ENCODE measurements around the gene PLEK2. TPM values are rescaled to one million over a fixed set of nuclear protein-coding genes. Genes with fewer than 3 reads are reported as not detected.
"Not testable (repeated sequence)": the region's sequence is repeated elsewhere in the genome, so short reads cannot be mapped to it uniquely, and the experiment has no call there.

PLEK2 gene
- total RNA-seq, 1 donor from 2014 or later = not detected

DNA sequence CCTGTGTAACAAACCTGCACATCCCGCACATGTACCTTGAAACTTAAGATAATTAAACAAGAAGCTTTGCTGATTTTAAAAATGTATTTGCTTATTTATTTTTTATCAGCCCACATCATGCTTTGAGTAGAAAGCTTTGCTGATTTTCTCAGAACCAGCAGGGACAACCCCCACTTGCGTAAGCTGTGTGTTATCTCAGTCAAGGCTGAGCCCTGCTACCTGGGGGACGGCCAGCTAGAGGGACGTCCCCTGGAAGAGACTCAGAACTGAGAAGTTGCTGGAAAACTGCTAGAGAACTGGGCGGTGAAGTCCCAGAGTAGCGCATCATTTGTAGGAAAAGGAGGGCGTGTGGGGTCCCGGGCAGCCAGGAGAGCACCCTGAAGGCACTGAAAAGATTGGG lies 4.1 kb upstream of the PLEK2 start:
- H3K9me3 Mint-ChIP-seq = no peaks in the 10 kb centered on the region
- H3K4me3 Mint-ChIP-seq = no peak overlapping the region
- H3K4me1 Mint-ChIP-seq (ENCODE audit: unreplicated experiment) = no peaks in the 10 kb centered on the region
- no peaks in the 10 kb centered on the region for H3K27me3 Mint-ChIP-seq
- TF ChIP-seq, protein P1, sequence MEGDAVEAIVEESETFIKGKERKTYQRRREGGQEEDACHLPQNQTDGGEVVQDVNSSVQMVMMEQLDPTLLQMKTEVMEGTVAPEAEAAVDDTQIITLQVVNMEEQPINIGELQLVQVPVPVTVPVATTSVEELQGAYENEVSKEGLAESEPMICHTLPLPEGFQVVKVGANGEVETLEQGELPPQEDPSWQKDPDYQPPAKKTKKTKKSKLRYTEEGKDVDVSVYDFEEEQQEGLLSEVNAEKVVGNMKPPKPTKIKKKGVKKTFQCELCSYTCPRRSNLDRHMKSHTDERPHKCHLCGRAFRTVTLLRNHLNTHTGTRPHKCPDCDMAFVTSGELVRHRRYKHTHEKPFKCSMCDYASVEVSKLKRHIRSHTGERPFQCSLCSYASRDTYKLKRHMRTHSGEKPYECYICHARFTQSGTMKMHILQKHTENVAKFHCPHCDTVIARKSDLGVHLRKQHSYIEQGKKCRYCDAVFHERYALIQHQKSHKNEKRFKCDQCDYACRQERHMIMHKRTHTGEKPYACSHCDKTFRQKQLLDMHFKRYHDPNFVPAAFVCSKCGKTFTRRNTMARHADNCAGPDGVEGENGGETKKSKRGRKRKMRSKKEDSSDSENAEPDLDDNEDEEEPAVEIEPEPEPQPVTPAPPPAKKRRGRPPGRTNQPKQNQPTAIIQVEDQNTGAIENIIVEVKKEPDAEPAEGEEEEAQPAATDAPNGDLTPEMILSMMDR (conservative IDR thresholded peaks at IDR 0.05) = no peak
- no peak overlapping the region for H3K27ac Mint-ChIP-seq
- no peak for DNase-seq (ENCODE audit: extremely low spot score, unreplicated experiment)
- H3K36me3 Mint-ChIP-seq = no peaks in the 10 kb centered on the region

GRCh38 chr14:67415610-67416009 lies 3.6 kb upstream of the PLEK2 start:
- H3K27me3 Mint-ChIP-seq; H3K9me3 Mint-ChIP-seq; H3K4me1 Mint-ChIP-seq (ENCODE audit: unreplicated experiment); H3K27ac Mint-ChIP-seq; H3K36me3 Mint-ChIP-seq; DNase-seq (ENCODE audit: extremely low spot score, unreplicated experiment); H3K4me3 Mint-ChIP-seq: not testable (repeated sequence)

- no peaks in the 10 kb centered on the region for H3K36me3 Mint-ChIP-seq
- DNase-seq (ENCODE audit: extremely low spot score, unreplicated experiment) = no peak
- H3K27ac Mint-ChIP-seq = no peak overlapping the region
- no peak overlapping the region for H3K4me3 Mint-ChIP-seq
- no peaks in the 10 kb centered on the region for H3K27me3 Mint-ChIP-seq
- no peaks in the 10 kb centered on the region for H3K9me3 Mint-ChIP-seq
- no peaks in the 10 kb centered on the region for H3K4me1 Mint-ChIP-seq (ENCODE audit: unreplicated experiment)
- TF ChIP-seq, protein P1 (conservative IDR thresholded peaks at IDR 0.05) = no peak
Measured at GRCh38 chr14:67413806-67414769, 2.1 kb upstream of the PLEK2 start.

DNA sequence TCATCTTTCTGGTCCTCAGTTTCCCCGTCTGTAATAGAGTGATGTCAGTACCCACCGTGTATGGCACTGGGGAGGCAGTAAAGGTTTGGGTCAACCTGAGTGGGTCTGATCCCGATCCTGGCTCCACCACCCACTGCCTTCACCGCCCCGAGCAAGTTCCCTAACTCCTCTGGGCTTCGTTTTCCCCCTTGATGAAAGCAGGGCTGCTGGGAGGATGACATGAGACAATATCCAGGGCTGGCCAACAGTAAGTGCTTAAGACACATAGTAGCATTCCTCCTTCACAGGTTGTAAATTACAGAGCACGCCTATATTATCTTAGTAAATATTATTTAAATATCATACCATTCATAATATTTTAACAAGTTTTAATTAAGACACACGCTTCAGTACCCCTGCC lies 595 bp downstream of the PLEK2 start:
- Mint-ChIP-seq H3K4me1 (ENCODE audit: unreplicated experiment) (no peaks in the 10 kb centered on the region), H3K36me3 (no peaks in the 10 kb centered on the region), H3K27ac (no peak overlapping the region), H3K27me3 (no peaks in the 10 kb centered on the region), H3K9me3 (no peaks in the 10 kb centered on the region), H3K4me3 (no peak overlapping the region)
- TF ChIP-seq, protein P1 (conservative IDR thresholded peaks at IDR 0.05) = no peak
- DNase-seq (ENCODE audit: extremely low spot score, unreplicated experiment) = no peak

DNA sequence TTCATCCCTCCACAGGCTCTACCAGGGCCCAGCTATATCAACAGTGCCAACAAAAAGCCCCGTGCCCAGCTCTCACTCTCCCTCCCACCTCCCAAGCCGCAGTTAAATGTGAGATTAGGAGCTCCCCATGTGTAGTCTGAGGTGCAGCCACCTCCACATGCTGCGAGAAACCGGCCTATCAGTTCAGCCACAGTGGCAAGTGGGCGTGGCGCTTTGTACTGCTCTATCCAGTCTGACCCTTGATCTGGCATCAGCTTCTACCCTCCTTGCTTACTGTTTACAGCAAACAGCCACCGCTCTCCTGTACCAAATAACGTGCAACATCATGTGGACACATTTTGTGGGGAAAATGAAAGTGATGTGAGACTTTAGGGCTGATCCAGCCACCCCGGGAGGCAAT lies 1.7 kb downstream of the PLEK2 start:
- H3K36me3 Mint-ChIP-seq = no peaks in the 10 kb centered on the region
- TF ChIP-seq, protein P1 (conservative IDR thresholded peaks at IDR 0.05) = no peak
- no peaks in the 10 kb centered on the region for H3K4me1 Mint-ChIP-seq (ENCODE audit: unreplicated experiment)
- no peaks in the 10 kb centered on the region for H3K9me3 Mint-ChIP-seq
- no peak overlapping the region for H3K4me3 Mint-ChIP-seq
- no peak for DNase-seq (ENCODE audit: extremely low spot score, unreplicated experiment)
- H3K27ac Mint-ChIP-seq = no peak overlapping the region
- H3K27me3 Mint-ChIP-seq = no peaks in the 10 kb centered on the region

DNA sequence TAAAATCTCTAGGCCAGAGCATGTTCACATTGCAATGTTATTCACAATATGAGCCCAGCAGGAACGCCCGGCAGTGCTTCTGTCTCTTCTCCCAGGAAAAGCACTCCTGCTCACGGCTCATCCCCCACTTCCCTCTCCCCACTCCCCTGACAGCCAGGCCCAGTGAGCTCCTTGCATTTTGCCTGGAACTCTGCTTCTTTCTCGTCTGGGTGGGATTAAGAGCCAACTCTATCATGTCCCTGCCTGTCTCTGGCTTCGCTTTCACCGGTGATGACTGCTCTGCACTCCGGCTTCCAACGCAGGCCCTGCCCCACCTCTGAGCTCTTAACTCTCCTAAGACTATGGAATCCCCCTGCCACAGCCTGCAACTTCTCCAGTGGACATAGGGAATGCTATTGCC lies 2.5 kb downstream of the PLEK2 start:
- no peak for DNase-seq (ENCODE audit: extremely low spot score, unreplicated experiment)
- Mint-ChIP-seq H3K27ac (no peak overlapping the region), H3K9me3 (no peaks in the 10 kb centered on the region), H3K4me3 (no peak overlapping the region), H3K27me3 (no peaks in the 10 kb centered on the region), H3K4me1 (ENCODE audit: unreplicated experiment) (no peaks in the 10 kb centered on the region), H3K36me3 (no peaks in the 10 kb centered on the region)
- TF ChIP-seq, protein P1 (conservative IDR thresholded peaks at IDR 0.05) = no peak

DNA sequence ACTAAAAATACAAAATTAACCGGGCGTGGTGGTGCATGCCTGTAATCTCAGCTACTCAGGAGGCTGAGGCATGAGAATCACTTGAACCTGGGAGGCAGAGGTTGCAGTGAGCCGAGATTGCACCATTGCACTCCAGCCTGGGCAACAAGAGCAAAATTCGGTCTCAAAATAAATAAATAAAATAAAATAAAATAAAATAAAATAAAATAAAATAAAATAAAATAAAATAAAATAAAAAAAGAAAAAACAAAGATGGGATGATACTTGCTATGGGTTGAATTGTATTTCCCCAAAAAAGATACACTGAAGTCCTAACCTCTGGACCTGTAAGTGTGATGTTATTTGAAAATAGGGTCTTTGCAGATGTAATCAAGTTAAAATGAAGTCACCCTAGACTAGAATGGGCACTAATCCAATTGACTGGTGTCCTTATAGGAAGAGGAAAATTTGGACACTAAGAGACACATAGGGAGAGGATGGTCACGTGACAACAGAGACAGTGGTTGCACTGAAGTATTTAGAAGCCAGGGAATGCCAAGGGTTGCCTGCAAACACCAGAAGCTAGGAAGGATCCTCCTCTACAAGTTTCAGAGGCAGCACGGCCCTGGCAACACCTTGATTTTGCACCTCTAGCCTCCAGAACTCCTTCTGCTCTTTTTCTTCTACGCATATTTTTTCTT lies 3.7 kb downstream of the PLEK2 start:
- not testable (repeated sequence) for H3K27ac Mint-ChIP-seq; H3K4me3 Mint-ChIP-seq; H3K9me3 Mint-ChIP-seq; H3K4me1 Mint-ChIP-seq (ENCODE audit: unreplicated experiment); H3K36me3 Mint-ChIP-seq; H3K27me3 Mint-ChIP-seq; DNase-seq (ENCODE audit: extremely low spot score, unreplicated experiment)
